Gastrocnemius medialis (tissue), 4 donors: ENCODE measurements around the gene LYL1.

ENCODE experiments used
- POLR2A ChIP-seq, 2 donors: fragments of 450-650 bp; IDR thresholded peaks; one replicate each; pipeline ENCODE4 v1.6.1; 2017; ENCODE audit warnings: antibody characterized with exemption in 2 of 2, mild to moderate bottlenecking in 2 of 2, moderate library complexity in 2 of 2
- TF ChIP-seq, protein P1 (sequence below), 5 experiments: fragments of 450-650 bp in 3 of 5; fragments of 200-600 bp in 2 of 5; sonication (generic) in 2 of 5; IDR thresholded peaks in 4 of 5; conservative IDR thresholded peaks in 1 of 5; 1 replicate in 4 of 5; 2 replicates in 1 of 5; pipeline ENCODE4 v1.5.1; 2016 to 2019; ENCODE audit warnings: antibody characterized with exemption in 5 of 5, mild to moderate bottlenecking in 3 of 5, moderate library complexity in 3 of 5

DNA sequence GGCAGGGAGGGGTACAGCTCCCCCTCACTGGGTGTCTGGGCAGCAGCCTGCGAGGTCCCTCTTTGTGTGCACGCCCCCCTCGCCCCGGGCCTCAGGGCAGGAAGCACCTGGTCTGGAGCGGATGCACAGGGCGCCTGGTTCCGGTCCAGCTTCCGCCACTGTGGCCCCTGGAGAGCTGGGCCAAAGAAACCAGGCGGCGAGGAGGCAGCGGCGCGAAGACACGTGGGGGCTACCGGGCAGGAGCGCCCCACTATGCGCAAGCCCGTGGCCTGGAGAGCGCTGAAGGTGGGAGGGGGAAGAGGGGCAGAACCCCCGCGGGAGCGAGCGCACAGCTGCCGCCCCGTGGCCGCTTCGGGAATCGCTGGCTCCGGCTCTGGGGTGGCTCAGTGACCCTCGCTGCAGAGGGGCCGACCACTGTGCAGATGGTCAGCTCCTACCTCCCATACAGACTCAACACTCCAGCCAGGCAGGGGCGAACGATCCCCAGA, 1.7 kb upstream of the LYL1 start:
- no peak for TF ChIP-seq POLR2A (IDR thresholded peaks at IDR 0.05)
- TF ChIP-seq, protein P1, sequence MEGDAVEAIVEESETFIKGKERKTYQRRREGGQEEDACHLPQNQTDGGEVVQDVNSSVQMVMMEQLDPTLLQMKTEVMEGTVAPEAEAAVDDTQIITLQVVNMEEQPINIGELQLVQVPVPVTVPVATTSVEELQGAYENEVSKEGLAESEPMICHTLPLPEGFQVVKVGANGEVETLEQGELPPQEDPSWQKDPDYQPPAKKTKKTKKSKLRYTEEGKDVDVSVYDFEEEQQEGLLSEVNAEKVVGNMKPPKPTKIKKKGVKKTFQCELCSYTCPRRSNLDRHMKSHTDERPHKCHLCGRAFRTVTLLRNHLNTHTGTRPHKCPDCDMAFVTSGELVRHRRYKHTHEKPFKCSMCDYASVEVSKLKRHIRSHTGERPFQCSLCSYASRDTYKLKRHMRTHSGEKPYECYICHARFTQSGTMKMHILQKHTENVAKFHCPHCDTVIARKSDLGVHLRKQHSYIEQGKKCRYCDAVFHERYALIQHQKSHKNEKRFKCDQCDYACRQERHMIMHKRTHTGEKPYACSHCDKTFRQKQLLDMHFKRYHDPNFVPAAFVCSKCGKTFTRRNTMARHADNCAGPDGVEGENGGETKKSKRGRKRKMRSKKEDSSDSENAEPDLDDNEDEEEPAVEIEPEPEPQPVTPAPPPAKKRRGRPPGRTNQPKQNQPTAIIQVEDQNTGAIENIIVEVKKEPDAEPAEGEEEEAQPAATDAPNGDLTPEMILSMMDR (IDR thresholded peaks at IDR 0.05 in 4 of 5, conservative IDR thresholded peaks at IDR 0.05 in 1 of 5), result peak; percentile 58 to 72 (median 69)
